GM23338 (cell line): ENCODE data around the gene WDR38. TPM values are rescaled to one million over a fixed set of nuclear protein-coding genes. Genes with fewer than 3 reads are reported as not detected.

Experiments
- ATAC-seq: fragments of 200-7000 bp; cut with Tn5 transposase; 3 replicates; pipeline ENCODE4 v1.9.1; 2020
- DNase-seq: peaks from one replicate; pipeline ENCODE4 v3.0.0-alpha.2; 2015; ENCODE audit warnings: low spot score
- H2AFZ ChIP-seq: fragments of 200-600 bp; sonication (generic); 2 replicates; pipeline ENCODE4 v1.8.0; 2016; ENCODE audit warnings: antibody characterized with exemption, mild to moderate bottlenecking, moderate library complexity
- H3F3A ChIP-seq: fragments of 200-600 bp; sonication (generic); replicated peaks from 2 replicates; pipeline ENCODE4 v1.8.0; 2017; ENCODE audit warnings: antibody characterized with exemption, mixed run types, low read depth
- H3K27ac ChIP-seq: fragments of 200-600 bp; sonication (generic); 2 replicates; pipeline ENCODE4 v1.6.1; 2016; ENCODE audit warnings: low read depth
- H3K27me3 ChIP-seq: fragments of 200-600 bp; sonication (generic); 2 replicates; pipeline ENCODE4 v1.8.0; 2016; ENCODE audit warnings: mild to moderate bottlenecking, mixed run types, moderate library complexity; ENCODE audit not compliant: insufficient read depth
- H3K36me3 ChIP-seq: fragments of 200-600 bp; sonication (generic); 2 replicates; pipeline ENCODE4 v1.8.0; 2016; ENCODE audit warnings: mild to moderate bottlenecking; ENCODE audit not compliant: insufficient read depth
- H3K4me1 ChIP-seq: fragments of 200-600 bp; sonication (generic); 2 replicates; pipeline ENCODE4 v1.8.0; 2016; ENCODE audit warnings: mild to moderate bottlenecking, moderate library complexity; ENCODE audit not compliant: insufficient read depth
- H3K4me2 ChIP-seq: fragments of 200-600 bp; sonication (generic); 2 replicates; pipeline ENCODE4 v1.7.1; 2017; ENCODE audit warnings: mixed run types
- H3K4me3 ChIP-seq: fragments of 200-600 bp; sonication (generic); 2 replicates; pipeline ENCODE4 v1.6.1; 2016; ENCODE audit warnings: mixed run types
- H3K79me2 ChIP-seq: fragments of 200-600 bp; sonication (generic); replicated peaks from 2 replicates; pipeline ENCODE4 v1.8.0; 2017; ENCODE audit warnings: mild to moderate bottlenecking; ENCODE audit not compliant: insufficient read depth
- H3K9me2 ChIP-seq: fragments of 200-600 bp; sonication (generic); 2 replicates; pipeline ENCODE4 v1.8.0; 2017; ENCODE audit not compliant: insufficient read depth
- H4K20me1 ChIP-seq: fragments of 200-600 bp; sonication (generic); replicated peaks from 2 replicates; pipeline ENCODE4 v1.8.0; 2017; ENCODE audit warnings: mild to moderate bottlenecking; ENCODE audit not compliant: insufficient read depth
- H3K27ac Mint-ChIP-seq: 2 replicates; pipeline ENCODE4 v1.8.0; 2020; ENCODE audit warnings: inconsistent platforms, mild to moderate bottlenecking, moderate library complexity, mixed read lengths
- H3K27me3 Mint-ChIP-seq: 3 replicates; pipeline ENCODE4 v1.8.0; 2022; ENCODE audit warnings: low read depth, mild to moderate bottlenecking, moderate library complexity, mixed read lengths, inconsistent platforms; ENCODE audit not compliant: insufficient read depth, poor library complexity
- H3K36me3 Mint-ChIP-seq: 3 replicates; pipeline ENCODE4 v1.8.0; 2021; ENCODE audit warnings: low read depth, mild to moderate bottlenecking, inconsistent platforms, moderate library complexity, mixed read lengths
- H3K4me1 Mint-ChIP-seq: 3 replicates; pipeline ENCODE4 v1.8.0; 2020; ENCODE audit warnings: mild to moderate bottlenecking, inconsistent platforms, mixed read lengths
- H3K4me3 Mint-ChIP-seq: 3 replicates; pipeline ENCODE4 v1.8.0; 2021; ENCODE audit warnings: moderate library complexity, mild to moderate bottlenecking, inconsistent platforms, mixed read lengths
- H3K9me3 Mint-ChIP-seq: 3 replicates; pipeline ENCODE4 v1.8.0; 2020; ENCODE audit warnings: moderate library complexity, mild to moderate bottlenecking, inconsistent platforms, mixed read lengths
- CREB1 ChIP-seq: fragments of 250-450 bp; sonication (Bioruptor Pico); IDR thresholded peaks from 2 replicates; pipeline ENCODE4 v1.5.0; 2020; ENCODE audit warnings: low read depth, mild to moderate bottlenecking, moderate library complexity
- ETS1 ChIP-seq: IDR thresholded peaks from 2 replicates; pipeline ENCODE4 v1.6.1; 2016; ENCODE audit warnings: antibody characterized with exemption
- EZH2 ChIP-seq: fragments of 200-600 bp; sonication (generic); IDR thresholded peaks from one replicate; pipeline ENCODE4 v1.8.0; 2017; ENCODE audit warnings: antibody characterized with exemption, mild to moderate bottlenecking, low read depth; ENCODE audit not compliant: unreplicated experiment
- EZH2phosphoT487 ChIP-seq: fragments of 200-600 bp; sonication (generic); IDR thresholded peaks from one replicate; pipeline ENCODE4 v1.8.1; 2018; ENCODE audit warnings: antibody characterized with exemption; ENCODE audit not compliant: unreplicated experiment
- JUNB ChIP-seq: IDR thresholded peaks from one replicate; pipeline ENCODE4 v1.6.1; 2016; ENCODE audit warnings: antibody characterized with exemption; ENCODE audit not compliant: unreplicated experiment
- NANOG ChIP-seq: IDR thresholded peaks from 2 replicates; pipeline ENCODE4 v1.6.1; 2016; ENCODE audit warnings: antibody characterized with exemption, borderline replicate concordance
- POLR2AphosphoS5 ChIP-seq: IDR thresholded peaks from 2 replicates; pipeline ENCODE4 v1.6.1; 2016; ENCODE audit warnings: antibody characterized with exemption, low read depth
- REST ChIP-seq: IDR thresholded peaks from one replicate; pipeline ENCODE4 v1.6.1; 2018; ENCODE audit warnings: antibody characterized with exemption; ENCODE audit not compliant: unreplicated experiment
- STAT1 ChIP-seq: IDR thresholded peaks from one replicate; pipeline ENCODE4 v1.6.1; 2016; ENCODE audit warnings: antibody characterized with exemption; ENCODE audit not compliant: unreplicated experiment
- ZNF114 ChIP-seq: fragments of 250-450 bp; sonication (Bioruptor Pico); IDR thresholded peaks from 2 replicates; pipeline ENCODE4 v1.5.0; 2020; ENCODE audit warnings: mild to moderate bottlenecking, moderate library complexity
- ZNF331 ChIP-seq: fragments of 250-450 bp; sonication (Bioruptor Pico); IDR thresholded peaks from 2 replicates; pipeline ENCODE4 v1.5.0; 2020; ENCODE audit warnings: low read depth, mild to moderate bottlenecking, moderate library complexity
- ZNF462 ChIP-seq: fragments of 250-450 bp; sonication (Bioruptor Pico); IDR thresholded peaks from 2 replicates; pipeline ENCODE4 v1.5.0; 2020; ENCODE audit warnings: mild to moderate bottlenecking, moderate library complexity
- polyA plus RNA-seq: library from polyadenylated mRNA; unstranded; fragments of >200 nt; fragmentation: Nextera tagmentation; extraction: Ambion mirVana; gene quantifications from 2 replicates; pipeline ENCODE4 v1.2.1, GENCODE V29; 2016
- total RNA-seq: library from RNA; depleted of rRNA; stranded (reverse); fragments of >200 nt; shearing (Covaris generic); gene quantifications from 2 replicates; pipeline ENCODE4 v1.2.3, GENCODE V29; 2014
- TF ChIP-seq, protein P1 (sequence below), 2 experiments: fragments of 200-600 bp in 1 of 2; sonication (generic) in 1 of 2; conservative IDR thresholded peaks; 2 replicates each; pipeline versions ENCODE4 v1.5.1 to v1.6.1; 2016 to 2017; ENCODE audit warnings: antibody characterized with exemption in 2 of 2, low read depth in 2 of 2, mild to moderate bottlenecking in 2 of 2, moderate library complexity in 1 of 2

Gene WDR38
- total and polyA plus RNA-seq, 2 experiments from 2014 or later = not detected

DNA sequence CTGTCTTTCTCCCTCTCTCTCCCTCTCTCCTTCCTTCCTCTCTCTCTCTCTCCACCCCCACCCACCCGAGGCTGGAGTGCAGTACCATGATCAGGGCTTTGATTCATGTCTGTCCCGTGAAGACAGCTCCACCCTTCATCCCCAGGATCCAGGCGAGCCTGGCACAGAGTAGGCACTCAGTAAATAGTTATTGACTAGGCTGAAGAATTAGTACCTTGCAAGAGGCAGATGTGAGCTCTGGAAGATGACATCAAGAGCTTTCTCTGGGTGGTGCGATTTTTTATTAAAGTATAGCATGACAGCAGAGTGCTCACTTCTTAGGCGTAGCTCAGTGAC lies 24.0 kb upstream of the WDR38 start:
- no peaks in the 10 kb centered on the region for H4K20me1 ChIP-seq
- peaks cover 11% of the 10 kb centered on the region; the same call in 2 of the 3 replicates for H3K4me1 Mint-ChIP-seq
- H3K9me3 Mint-ChIP-seq = peaks cover 5% of the 10 kb centered on the region; the same call in 2 of the 3 replicates
- H3K27ac Mint-ChIP-seq = no peak overlapping the region
- no peak overlapping the region for H3K4me3 Mint-ChIP-seq
- no peak overlapping the region for H2AFZ ChIP-seq
- no peak overlapping the region for H3K4me3 ChIP-seq
- no peak overlapping the region; the same call in 1 of the 2 replicates for H3K4me2 ChIP-seq
- no peaks in the 10 kb centered on the region for H3K79me2 ChIP-seq
- no peaks in the 10 kb centered on the region for H3F3A ChIP-seq
- TF ChIP-seq REST = no peak
- TF ChIP-seq NANOG = no peak
- TF ChIP-seq ETS1 = no peak
- no peak for TF ChIP-seq EZH2phosphoT487
- no peak for TF ChIP-seq EZH2
- TF ChIP-seq, protein P1, sequence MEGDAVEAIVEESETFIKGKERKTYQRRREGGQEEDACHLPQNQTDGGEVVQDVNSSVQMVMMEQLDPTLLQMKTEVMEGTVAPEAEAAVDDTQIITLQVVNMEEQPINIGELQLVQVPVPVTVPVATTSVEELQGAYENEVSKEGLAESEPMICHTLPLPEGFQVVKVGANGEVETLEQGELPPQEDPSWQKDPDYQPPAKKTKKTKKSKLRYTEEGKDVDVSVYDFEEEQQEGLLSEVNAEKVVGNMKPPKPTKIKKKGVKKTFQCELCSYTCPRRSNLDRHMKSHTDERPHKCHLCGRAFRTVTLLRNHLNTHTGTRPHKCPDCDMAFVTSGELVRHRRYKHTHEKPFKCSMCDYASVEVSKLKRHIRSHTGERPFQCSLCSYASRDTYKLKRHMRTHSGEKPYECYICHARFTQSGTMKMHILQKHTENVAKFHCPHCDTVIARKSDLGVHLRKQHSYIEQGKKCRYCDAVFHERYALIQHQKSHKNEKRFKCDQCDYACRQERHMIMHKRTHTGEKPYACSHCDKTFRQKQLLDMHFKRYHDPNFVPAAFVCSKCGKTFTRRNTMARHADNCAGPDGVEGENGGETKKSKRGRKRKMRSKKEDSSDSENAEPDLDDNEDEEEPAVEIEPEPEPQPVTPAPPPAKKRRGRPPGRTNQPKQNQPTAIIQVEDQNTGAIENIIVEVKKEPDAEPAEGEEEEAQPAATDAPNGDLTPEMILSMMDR (conservative IDR thresholded peaks at IDR 0.05; ENCODE audit: low read depth in 2 of 2) = no peak
- TF ChIP-seq JUNB = no peak
- TF ChIP-seq POLR2AphosphoS5 = no peak
- no peak for TF ChIP-seq ZNF462 (CRISPR knock-in tag)
- TF ChIP-seq ZNF331 (CRISPR knock-in tag) = no peak
- TF ChIP-seq STAT1 = no peak
- no peak for TF ChIP-seq ZNF114 (CRISPR knock-in tag)
- TF ChIP-seq CREB1 = no peak
- H3K27me3 ChIP-seq = no peaks in the 10 kb centered on the region
- ATAC-seq (peak; percentile 42; the same call in 2 of the 3 replicates), DNase-seq (no peak)
- no peaks in the 10 kb centered on the region for H3K9me2 ChIP-seq
- peaks cover 7% of the 10 kb centered on the region for H3K27me3 Mint-ChIP-seq
- H3K4me1 ChIP-seq = no peaks in the 10 kb centered on the region
- no peak overlapping the region for H3K27ac ChIP-seq
- H3K36me3 Mint-ChIP-seq = no peaks in the 10 kb centered on the region; the same call in 2 of the 3 replicates
- no peaks in the 10 kb centered on the region for H3K36me3 ChIP-seq
